Right lobe of liver (tissue), 6 donors: Measurements from ENCODE around the gene STPG3. TPM values are rescaled to one million over a fixed set of nuclear protein-coding genes. Genes with fewer than 3 reads are reported as not detected.

Source experiments
- ATAC-seq, 4 donors: fragments of 200-7000 bp; cut with Tn5 transposase; one replicate each; pipeline ENCODE4 v1.9.1; 2020; ENCODE audit warnings: mild to moderate bottlenecking in 4 of 4, moderate library complexity in 4 of 4
- DNase-seq, 3 donors: peaks; one replicate each; pipeline ENCODE4 v3.0.0-alpha.2; 2020
- H3K27ac ChIP-seq, 3 donors: fragments of 200-600 bp; one replicate each; pipeline ENCODE4 v1.8.0; 2022
- H3K27me3 ChIP-seq, 2 donors: fragments of 200-600 bp; one replicate each; pipeline ENCODE4 v1.8.0; 2022
- H3K36me3 ChIP-seq, 4 donors: fragments of 200-600 bp; sonication (generic) in 1 of 4; one replicate each; pipeline versions ENCODE4 v1.5.1 to v1.8.0; 2017 to 2022; ENCODE audit warnings: control low read depth in 1 of 4
- H3K4me1 ChIP-seq, 4 donors: fragments of 200-600 bp; sonication (generic) in 1 of 4; one replicate each; pipeline versions ENCODE4 v1.5.1 to v1.8.0; 2017 to 2022; ENCODE audit warnings: control low read depth in 1 of 4
- H3K4me3 ChIP-seq, 3 donors: fragments of 200-600 bp; one replicate each; pipeline ENCODE4 v1.8.0; 2022
- H3K9me3 ChIP-seq, 4 donors: fragments of 200-600 bp; sonication (generic) in 1 of 4; one replicate each; pipeline versions ENCODE4 v1.5.1 to v1.8.0; 2017 to 2022; ENCODE audit warnings: control low read depth in 1 of 4
- POLR2A ChIP-seq: fragments of 450-650 bp; IDR thresholded peaks from one replicate; pipeline ENCODE4 v1.6.1; 2017; ENCODE audit warnings: antibody characterized with exemption, mild to moderate bottlenecking
- WGBS: methylation state at CpG from one replicate; pipeline ENCODE4 v1.1.6; 2018; ENCODE audit warnings: low coverage, low lambda C conversion rate; ENCODE audit not compliant: insufficient coverage; ENCODE audit errors: missing lambda C conversion rate; 5-methylcytosine and 5-hydroxymethylcytosine counted together
- intact Hi-C, 2 donors: fragments of 100-400 bp; cut with DNase I; formaldehyde crosslinking; loops; one replicate each; pipeline versions ENCODE4 v1.11.2 to v1.14.1; 2022
- total RNA-seq, 6 experiments: library from RNA; depleted of rRNA in 2 of 6; stranded (reverse); fragments of >200 nt in 2 of 6; fragmentation: NEBNext Ultra II Directional in 3 of 6; extraction: Animal tissue kit (Norgen Biotek cat#: 25700) in 3 of 6; gene quantifications; one replicate each; pipeline versions ENCODE4 v1.1.0 to v1.2.4, GENCODE V29; 2016 to 2023
- TF ChIP-seq, protein P1 (sequence below), 4 donors: fragments of 200-600 bp in 3 of 4; fragments of 450-650 bp in 1 of 4; IDR thresholded peaks; one replicate each; pipeline versions ENCODE4 v1.5.1 to v1.8.0; 2016 to 2022; ENCODE audit warnings: antibody characterized with exemption in 4 of 4, mild to moderate bottlenecking in 2 of 4
- donor health status: DM: no; HTN: yes; CAD: no.
- donor health status: DM: no; HTN: no; CAD: no.
- donor health status: DM: no; HTN: no; CAD: no.
- donor health status: DM: no; HTN: yes; CAD: no.
- donor health status: DM: no; HTN: yes; CAD: no.

STPG3 gene
- total RNA-seq, 6 experiments from 2014 or later: not detected

DNA sequence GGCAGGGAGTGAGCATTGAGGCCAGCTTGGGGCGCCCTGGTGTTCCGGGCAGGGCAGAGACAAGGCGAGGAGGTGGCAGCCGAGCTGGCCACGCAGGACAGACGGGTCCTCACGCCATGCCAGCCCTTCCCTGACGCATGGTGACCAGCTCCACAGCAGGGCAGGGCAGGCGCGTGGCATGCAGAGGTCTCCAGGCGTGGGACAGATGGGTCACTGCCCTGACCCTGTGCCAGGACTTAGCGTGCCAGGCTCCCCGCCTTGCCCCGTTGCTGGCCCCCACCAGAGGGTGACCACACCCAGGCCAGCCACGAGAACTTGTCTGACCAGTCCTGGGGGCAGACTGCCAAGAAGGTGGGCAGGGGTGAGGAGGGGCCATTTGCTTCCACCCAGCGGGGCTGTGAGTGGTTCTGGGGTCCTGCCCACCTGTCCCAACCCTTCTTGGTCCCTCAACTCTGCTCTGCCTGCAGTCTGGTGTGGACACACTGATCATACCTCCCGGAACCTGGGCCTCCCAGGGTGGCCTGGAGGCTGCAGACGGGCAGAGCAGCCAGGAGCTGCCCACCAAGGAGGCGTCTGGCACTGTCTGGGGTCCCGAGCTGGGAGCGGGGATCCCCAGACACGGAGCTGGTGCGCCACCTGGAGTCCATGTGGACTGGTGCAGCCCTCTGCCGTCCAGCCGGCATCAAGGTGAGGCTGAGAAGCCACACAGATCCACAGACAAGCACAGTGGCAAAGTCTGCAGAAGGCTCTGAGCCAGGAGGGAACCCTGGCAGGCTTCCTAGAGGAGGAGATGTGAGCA lies 23.8 kb upstream of the STPG3 start, which contains the start of gene RNF224:
Gene RNF224, plus strand, starts transcription at position 449 of the 799 bp plus-strand sequence. CDS start 834 bp downstream, outside the sequence.
- intact Hi-C loops: no loop called here
- Histone ChIP-seq H3K27ac (no peak within 1 kb of the TSS), H3K27me3 (no peaks in the 10 kb centered on the region), H3K4me3 (no peak within 1 kb of the TSS), H3K36me3 (no peaks in the 10 kb centered on the region), H3K9me3 (no peaks in the 10 kb centered on the region), H3K4me1 (peaks cover 0 to 16% (median 5%) of the 10 kb centered on the region in 4 donors)
- TF ChIP-seq POLR2A: no peak
- TF ChIP-seq, protein P1, sequence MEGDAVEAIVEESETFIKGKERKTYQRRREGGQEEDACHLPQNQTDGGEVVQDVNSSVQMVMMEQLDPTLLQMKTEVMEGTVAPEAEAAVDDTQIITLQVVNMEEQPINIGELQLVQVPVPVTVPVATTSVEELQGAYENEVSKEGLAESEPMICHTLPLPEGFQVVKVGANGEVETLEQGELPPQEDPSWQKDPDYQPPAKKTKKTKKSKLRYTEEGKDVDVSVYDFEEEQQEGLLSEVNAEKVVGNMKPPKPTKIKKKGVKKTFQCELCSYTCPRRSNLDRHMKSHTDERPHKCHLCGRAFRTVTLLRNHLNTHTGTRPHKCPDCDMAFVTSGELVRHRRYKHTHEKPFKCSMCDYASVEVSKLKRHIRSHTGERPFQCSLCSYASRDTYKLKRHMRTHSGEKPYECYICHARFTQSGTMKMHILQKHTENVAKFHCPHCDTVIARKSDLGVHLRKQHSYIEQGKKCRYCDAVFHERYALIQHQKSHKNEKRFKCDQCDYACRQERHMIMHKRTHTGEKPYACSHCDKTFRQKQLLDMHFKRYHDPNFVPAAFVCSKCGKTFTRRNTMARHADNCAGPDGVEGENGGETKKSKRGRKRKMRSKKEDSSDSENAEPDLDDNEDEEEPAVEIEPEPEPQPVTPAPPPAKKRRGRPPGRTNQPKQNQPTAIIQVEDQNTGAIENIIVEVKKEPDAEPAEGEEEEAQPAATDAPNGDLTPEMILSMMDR (IDR thresholded peaks at IDR 0.05): peak; percentile 89 to 97 (median 94)
- 0% methylated on average over 3 of the region's 25 CpGs for WGBS
- peak; percentile 82 to 84 (median 83) for DNase-seq
- ATAC-seq: peak; percentile 54 to 61 (median 58)

DNA sequence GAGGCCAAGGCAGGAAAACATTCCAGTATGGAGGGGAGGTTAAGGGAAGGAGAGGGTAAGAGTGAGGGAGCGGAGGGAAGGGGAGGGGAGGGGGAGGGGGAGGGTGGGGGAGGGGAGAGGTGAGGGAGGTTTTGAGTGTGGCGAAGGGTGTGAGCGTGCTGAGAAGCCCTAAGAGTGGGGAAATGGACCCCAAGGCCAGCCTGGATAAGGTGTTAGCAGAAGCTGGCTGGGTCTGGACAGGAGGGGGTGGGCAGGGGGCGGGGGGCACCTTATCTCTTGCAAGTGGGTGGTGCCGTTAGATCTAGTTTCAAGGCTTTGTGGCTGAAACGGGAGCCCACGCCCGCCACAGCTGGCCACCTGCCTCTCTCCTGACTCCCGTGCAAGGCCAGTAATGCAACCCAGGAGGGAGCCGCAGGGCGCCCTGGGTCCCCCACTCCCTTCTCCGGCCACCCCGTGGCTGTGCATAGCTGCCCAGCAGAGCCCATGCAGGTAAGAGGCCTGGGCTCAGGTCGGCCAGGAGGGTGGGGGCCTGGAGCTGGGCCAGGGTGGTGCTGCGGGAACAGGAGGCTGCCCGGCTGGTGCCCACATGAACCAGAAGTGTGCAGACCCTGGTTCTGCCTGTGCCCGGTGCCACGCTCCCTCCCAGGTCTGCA lies 23.1 kb upstream of the STPG3 start:
- no peak overlapping the region for H3K4me3 ChIP-seq
- intact Hi-C loops: no loop called here
- DNase-seq (no peak), ATAC-seq (no peak)
- no peak overlapping the region for H3K27ac ChIP-seq
- 33% methylated on average over 3 of the region's 18 CpGs for WGBS
- H3K27me3 ChIP-seq: no peaks in the 10 kb centered on the region
- H3K36me3 ChIP-seq: no peaks in the 10 kb centered on the region
- no peak for TF ChIP-seq POLR2A
- TF ChIP-seq, protein P1 (IDR thresholded peaks at IDR 0.05): no peak
- H3K4me1 ChIP-seq: peaks cover 0 to 10% (median 4%) of the 10 kb centered on the region in 4 donors
- no peaks in the 10 kb centered on the region for H3K9me3 ChIP-seq

DNA sequence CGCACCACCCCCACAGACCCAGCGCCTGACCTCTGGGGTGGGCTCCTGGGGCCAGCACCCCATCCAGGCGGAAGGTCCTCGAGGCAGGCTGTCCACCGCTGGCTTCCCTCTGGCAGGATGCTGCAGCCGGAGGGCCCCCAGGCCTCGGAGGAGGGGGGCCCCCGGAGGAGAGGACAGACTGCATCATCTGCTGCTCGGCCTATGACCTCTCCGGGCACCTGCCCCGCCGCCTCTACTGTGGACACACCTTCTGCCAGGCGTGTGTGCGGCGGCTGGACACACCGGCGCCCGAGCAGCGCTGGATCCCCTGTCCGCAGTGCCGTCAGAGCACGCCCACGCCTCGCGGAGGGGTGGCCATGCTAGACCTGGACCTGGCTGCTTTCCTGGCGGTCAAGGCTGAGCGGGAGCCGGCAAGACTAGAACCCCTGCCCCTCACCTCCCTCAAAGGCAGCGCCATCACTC lies 22.5 kb upstream of the STPG3 start:
- intact Hi-C loops: no loop called here
- H3K36me3 ChIP-seq: no peaks in the 10 kb centered on the region
- ATAC-seq (no peak), DNase-seq (no peak)
- H3K27me3 ChIP-seq: no peaks in the 10 kb centered on the region
- WGBS: no CpG with 5 or more reads among the region's 29 CpGs
- H3K27ac ChIP-seq: no peak overlapping the region
- H3K4me3 ChIP-seq: no peak overlapping the region
- peaks cover 0 to 8% (median 3%) of the 10 kb centered on the region in 4 donors for H3K4me1 ChIP-seq
- no peak for TF ChIP-seq POLR2A
- TF ChIP-seq, protein P1 (IDR thresholded peaks at IDR 0.05): no peak
- no peaks in the 10 kb centered on the region for H3K9me3 ChIP-seq

DNA sequence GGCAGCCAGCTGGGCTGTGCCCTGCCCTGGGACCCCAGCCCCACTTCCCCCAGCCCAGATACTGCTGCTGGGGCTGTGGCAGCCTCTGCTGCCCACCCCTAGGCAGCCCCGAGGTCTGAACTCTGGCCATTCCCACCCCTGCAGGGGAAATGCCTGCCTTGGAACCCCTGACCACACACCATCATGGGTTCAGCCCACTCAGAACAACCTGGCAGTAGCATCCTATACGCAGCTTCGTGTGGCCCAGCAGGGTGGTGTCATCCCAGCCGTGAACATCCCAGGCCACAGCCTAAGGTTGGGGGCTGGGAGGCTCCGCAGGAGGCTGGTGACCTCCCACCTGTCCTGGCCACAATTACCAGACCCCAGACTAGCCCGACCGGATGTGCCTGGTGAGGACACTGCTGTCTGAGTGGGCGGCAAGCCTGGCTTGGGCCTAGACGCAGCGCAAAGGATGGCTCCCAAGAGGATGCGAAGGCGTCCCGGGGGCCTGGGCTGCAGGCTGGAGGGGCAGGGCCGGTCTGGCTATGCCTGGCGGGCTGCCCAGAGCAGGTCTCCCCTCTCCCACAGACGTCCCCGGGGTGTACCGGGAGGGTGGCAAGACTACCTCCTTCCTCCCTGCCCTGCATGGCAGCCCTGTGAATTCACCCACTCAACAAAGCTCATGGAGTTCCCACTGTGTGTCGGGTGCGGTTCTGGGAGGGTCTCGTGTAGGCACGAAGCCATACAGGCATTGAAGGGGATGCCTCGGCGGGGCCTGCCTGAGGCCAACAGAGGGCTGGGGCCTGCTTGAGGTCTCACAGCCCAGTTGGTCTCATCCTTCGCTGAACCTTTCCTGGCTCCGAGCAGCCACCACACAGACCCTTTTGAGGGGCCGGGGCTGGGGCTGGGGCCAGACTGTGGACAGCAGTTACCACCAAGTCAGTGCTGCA lies 21.9 kb upstream of the STPG3 start:
- Histone ChIP-seq H3K4me1 (peaks cover 0 to 3% (median under 1%) of the 10 kb centered on the region in 4 donors), H3K27ac (no peak overlapping the region), H3K4me3 (no peak overlapping the region), H3K36me3 (no peaks in the 10 kb centered on the region), H3K9me3 (no peaks in the 10 kb centered on the region), H3K27me3 (no peaks in the 10 kb centered on the region)
- TF ChIP-seq, protein P1 (IDR thresholded peaks at IDR 0.05): no peak
- TF ChIP-seq POLR2A: no peak
- intact Hi-C loops: no loop called here
- no peak for ATAC-seq
- 85% methylated on average over 4 of the region's 27 CpGs for WGBS
- DNase-seq: no peak
